HepG2 (cell line): Measurements from ENCODE around the gene MTFP1. TPM values are rescaled to one million over a fixed set of nuclear protein-coding genes. Genes with fewer than 3 reads are reported as not detected.

ENCODE experiments used
- ATF7-NPFF ChIP-seq: sonication (generic); formaldehyde crosslinking; IDR thresholded peaks from 2 replicates; pipeline ENCODE4 v1.8.1; 2023; ENCODE audit warnings: mild to moderate bottlenecking, low read depth, missing genetic modification reagents, moderate library complexity
- HOXA3 ChIP-seq: sonication (generic); formaldehyde crosslinking; IDR thresholded peaks from 2 replicates; pipeline ENCODE4 v1.5.0; 2020; ENCODE audit warnings: missing genetic modification reagents
- MAFG ChIP-seq: sonication (generic); formaldehyde crosslinking; IDR thresholded peaks from 2 replicates; pipeline ENCODE4 v1.5.1; 2020; ENCODE audit warnings: mild to moderate bottlenecking, missing genetic modification reagents
- NBN ChIP-seq: fragments of 450-650 bp; conservative IDR thresholded peaks from 2 replicates; pipeline ENCODE4 v1.6.1; 2017
- PRPF4 ChIP-seq: fragments of 200-400 bp; formaldehyde crosslinking; IDR thresholded peaks from 2 replicates; pipeline ENCODE4 v1.6.1; 2016; ENCODE audit warnings: low read length, low read depth; ENCODE audit not compliant: poor library complexity, severe bottlenecking
- REXO4 ChIP-seq: sonication (generic); formaldehyde crosslinking; IDR thresholded peaks from 2 replicates; pipeline ENCODE4 v1.8.0; 2022; ENCODE audit warnings: missing genetic modification reagents, mild to moderate bottlenecking, borderline replicate concordance
- RXRB ChIP-seq: IDR thresholded peaks from 2 replicates; pipeline ENCODE4 v1.6.1; 2016; ENCODE audit warnings: borderline replicate concordance, missing genetic modification reagents, missing compliant biosample characterization
- SATB2 ChIP-seq: sonication (generic); formaldehyde crosslinking; IDR thresholded peaks from 2 replicates; pipeline ENCODE4 v1.5.0; 2020; ENCODE audit warnings: missing genetic modification reagents
- SIN3B ChIP-seq: fragments of 150-350 bp; IDR thresholded peaks from 2 replicates; pipeline ENCODE4 v1.6.1; 2014; ENCODE audit warnings: low read length
- SMYD3 ChIP-seq: sonication (generic); formaldehyde crosslinking; IDR thresholded peaks from 2 replicates; pipeline ENCODE4 v1.8.1; 2023; ENCODE audit warnings: mild to moderate bottlenecking, missing genetic modification reagents
- ZKSCAN8 ChIP-seq: IDR thresholded peaks from 2 replicates; pipeline ENCODE4 v1.6.1; 2016; ENCODE audit warnings: borderline replicate concordance, missing genetic modification reagents, missing compliant biosample characterization
- ZNF160 ChIP-seq: sonication (generic); formaldehyde crosslinking; IDR thresholded peaks from 2 replicates; pipeline ENCODE4 v1.8.0; 2022; ENCODE audit warnings: mild to moderate bottlenecking, inconsistent platforms, missing genetic modification reagents
- ZNF275 ChIP-seq: sonication (generic); formaldehyde crosslinking; IDR thresholded peaks from 2 replicates; pipeline ENCODE4 v1.8.0; 2022; ENCODE audit warnings: missing genetic modification reagents, mild to moderate bottlenecking, inconsistent platforms, borderline replicate concordance
- ZNF503 ChIP-seq: sonication (generic); formaldehyde crosslinking; IDR thresholded peaks from 2 replicates; pipeline ENCODE4 v1.4.0; 2020; ENCODE audit warnings: missing genetic modification reagents
- polyA plus RNA-seq, 8 experiments: library from polyadenylated mRNA; depleted of rRNA in 3 of 8; stranded (reverse) in 7 of 8; unstranded in 1 of 8; fragments of >200 nt; fragmentation: Illumina TruSeq in 4 of 8; extraction: Trizol in 4 of 8; gene quantifications; 2 replicates each; pipeline versions ENCODE4 v1.2.1 to v1.2.3, GENCODE V29; 2011 to 2016; ENCODE audit warnings: low read depth in 4 of 8, missing spikeins in 1 of 8, mixed read lengths in 1 of 8; ENCODE audit not compliant: insufficient read depth in 1 of 8
- total RNA-seq, 5 experiments: library from RNA; depleted of rRNA; stranded (reverse); fragments of >200 nt; fragmentation: Illumina TruSeq; extraction: Trizol; gene quantifications; 2 replicates each; pipeline ENCODE4 v1.2.3, GENCODE V29; 2016; ENCODE audit warnings: low read depth in 1 of 5
- TF ChIP-seq, protein P1 (sequence below): sonication (generic); formaldehyde crosslinking; IDR thresholded peaks from 2 replicates; pipeline ENCODE4 v1.5.0; 2020; ENCODE audit warnings: mild to moderate bottlenecking, missing genetic modification reagents
- TF ChIP-seq, protein P2 (sequence below): sonication (generic); formaldehyde crosslinking; IDR thresholded peaks from 2 replicates; pipeline ENCODE4; 2020; ENCODE audit warnings: missing genetic modification reagents, mild to moderate bottlenecking, borderline replicate concordance
- TF ChIP-seq, protein P3 (sequence below): sonication (generic); formaldehyde crosslinking; IDR thresholded peaks from 2 replicates; pipeline ENCODE4 v1.5.1; 2020; ENCODE audit warnings: missing genetic modification reagents, mild to moderate bottlenecking, borderline replicate concordance

MTFP1 gene
- total and polyA plus RNA-seq, 2 of the 13 experiments (the other 11 are each of a cell fraction or from before 2014, with no cell fraction given), result 29.5 to 45.6 TPM

DNA sequence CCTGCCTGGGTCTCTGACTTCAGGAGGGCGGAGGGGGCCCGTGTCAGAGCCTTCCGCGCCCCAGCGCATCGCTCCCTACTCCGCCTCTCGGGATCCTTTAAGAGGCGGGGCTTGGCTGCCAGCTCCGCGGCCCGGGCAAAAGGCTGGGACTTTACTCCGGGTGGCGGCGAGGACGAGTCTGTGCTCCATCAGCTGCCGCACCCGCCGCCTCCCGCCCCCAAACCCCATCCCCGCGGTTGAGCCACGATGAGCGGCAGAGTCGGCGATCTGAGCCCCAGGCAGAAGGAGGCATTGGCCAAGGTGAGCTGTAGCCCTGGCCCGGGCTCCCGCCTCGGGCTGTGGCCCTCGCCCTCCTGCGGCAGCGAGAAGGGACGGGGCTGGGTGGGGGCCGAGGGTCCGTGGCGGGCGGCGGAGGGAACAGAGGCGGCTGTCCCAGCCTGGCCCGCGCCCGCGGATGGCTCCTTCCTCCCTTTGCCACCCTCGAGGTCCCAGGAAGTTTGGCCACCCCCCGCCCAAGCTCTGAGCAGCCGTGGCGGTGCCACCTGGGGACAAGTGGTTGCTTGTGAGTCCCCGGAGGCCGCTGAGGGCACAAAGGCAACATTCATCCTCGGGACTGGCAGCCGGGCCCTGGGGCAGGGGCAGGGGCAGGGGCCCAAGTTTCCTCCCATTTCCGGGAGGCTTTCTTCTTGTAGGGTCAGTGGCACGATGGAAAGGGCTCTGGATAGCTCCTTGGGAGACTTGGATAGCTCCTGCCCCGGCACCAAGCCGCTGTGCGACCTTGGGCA is 28.5 kb upstream of the MTFP1 start, which contains the start of gene SEC14L2 (continued):
- TF ChIP-seq, protein P1, sequence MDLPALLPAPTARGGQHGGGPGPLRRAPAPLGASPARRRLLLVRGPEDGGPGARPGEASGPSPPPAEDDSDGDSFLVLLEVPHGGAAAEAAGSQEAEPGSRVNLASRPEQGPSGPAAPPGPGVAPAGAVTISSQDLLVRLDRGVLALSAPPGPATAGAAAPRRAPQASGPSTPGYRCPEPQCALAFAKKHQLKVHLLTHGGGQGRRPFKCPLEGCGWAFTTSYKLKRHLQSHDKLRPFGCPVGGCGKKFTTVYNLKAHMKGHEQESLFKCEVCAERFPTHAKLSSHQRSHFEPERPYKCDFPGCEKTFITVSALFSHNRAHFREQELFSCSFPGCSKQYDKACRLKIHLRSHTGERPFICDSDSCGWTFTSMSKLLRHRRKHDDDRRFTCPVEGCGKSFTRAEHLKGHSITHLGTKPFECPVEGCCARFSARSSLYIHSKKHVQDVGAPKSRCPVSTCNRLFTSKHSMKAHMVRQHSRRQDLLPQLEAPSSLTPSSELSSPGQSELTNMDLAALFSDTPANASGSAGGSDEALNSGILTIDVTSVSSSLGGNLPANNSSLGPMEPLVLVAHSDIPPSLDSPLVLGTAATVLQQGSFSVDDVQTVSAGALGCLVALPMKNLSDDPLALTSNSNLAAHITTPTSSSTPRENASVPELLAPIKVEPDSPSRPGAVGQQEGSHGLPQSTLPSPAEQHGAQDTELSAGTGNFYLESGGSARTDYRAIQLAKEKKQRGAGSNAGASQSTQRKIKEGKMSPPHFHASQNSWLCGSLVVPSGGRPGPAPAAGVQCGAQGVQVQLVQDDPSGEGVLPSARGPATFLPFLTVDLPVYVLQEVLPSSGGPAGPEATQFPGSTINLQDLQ (CRISPR knock-in tag), result no peak
- no peak for TF ChIP-seq SIN3B
- TF ChIP-seq, protein P2, sequence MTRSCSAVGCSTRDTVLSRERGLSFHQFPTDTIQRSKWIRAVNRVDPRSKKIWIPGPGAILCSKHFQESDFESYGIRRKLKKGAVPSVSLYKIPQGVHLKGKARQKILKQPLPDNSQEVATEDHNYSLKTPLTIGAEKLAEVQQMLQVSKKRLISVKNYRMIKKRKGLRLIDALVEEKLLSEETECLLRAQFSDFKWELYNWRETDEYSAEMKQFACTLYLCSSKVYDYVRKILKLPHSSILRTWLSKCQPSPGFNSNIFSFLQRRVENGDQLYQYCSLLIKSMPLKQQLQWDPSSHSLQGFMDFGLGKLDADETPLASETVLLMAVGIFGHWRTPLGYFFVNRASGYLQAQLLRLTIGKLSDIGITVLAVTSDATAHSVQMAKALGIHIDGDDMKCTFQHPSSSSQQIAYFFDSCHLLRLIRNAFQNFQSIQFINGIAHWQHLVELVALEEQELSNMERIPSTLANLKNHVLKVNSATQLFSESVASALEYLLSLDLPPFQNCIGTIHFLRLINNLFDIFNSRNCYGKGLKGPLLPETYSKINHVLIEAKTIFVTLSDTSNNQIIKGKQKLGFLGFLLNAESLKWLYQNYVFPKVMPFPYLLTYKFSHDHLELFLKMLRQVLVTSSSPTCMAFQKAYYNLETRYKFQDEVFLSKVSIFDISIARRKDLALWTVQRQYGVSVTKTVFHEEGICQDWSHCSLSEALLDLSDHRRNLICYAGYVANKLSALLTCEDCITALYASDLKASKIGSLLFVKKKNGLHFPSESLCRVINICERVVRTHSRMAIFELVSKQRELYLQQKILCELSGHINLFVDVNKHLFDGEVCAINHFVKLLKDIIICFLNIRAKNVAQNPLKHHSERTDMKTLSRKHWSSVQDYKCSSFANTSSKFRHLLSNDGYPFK (CRISPR knock-in tag), result no peak
- TF ChIP-seq REXO4, result no peak
- TF ChIP-seq ZKSCAN8 (CRISPR knock-in tag), result no peak
- no peak for TF ChIP-seq MAFG (CRISPR knock-in tag)
- TF ChIP-seq ZNF275 (CRISPR knock-in tag), result no peak
- no peak for TF ChIP-seq SMYD3 (CRISPR knock-in tag)
- TF ChIP-seq NBN, result no peak
- no peak for TF ChIP-seq SATB2
- TF ChIP-seq, protein P3, sequence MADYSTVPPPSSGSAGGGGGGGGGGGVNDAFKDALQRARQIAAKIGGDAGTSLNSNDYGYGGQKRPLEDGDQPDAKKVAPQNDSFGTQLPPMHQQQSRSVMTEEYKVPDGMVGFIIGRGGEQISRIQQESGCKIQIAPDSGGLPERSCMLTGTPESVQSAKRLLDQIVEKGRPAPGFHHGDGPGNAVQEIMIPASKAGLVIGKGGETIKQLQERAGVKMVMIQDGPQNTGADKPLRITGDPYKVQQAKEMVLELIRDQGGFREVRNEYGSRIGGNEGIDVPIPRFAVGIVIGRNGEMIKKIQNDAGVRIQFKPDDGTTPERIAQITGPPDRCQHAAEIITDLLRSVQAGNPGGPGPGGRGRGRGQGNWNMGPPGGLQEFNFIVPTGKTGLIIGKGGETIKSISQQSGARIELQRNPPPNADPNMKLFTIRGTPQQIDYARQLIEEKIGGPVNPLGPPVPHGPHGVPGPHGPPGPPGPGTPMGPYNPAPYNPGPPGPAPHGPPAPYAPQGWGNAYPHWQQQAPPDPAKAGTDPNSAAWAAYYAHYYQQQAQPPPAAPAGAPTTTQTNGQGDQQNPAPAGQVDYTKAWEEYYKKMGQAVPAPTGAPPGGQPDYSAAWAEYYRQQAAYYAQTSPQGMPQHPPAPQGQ (CRISPR knock-in tag), result no peak
- TF ChIP-seq ZNF503 (CRISPR knock-in tag), result no peak
- no peak for TF ChIP-seq RXRB
- TF ChIP-seq HOXA3 (CRISPR knock-in tag), result 0 out of 2 replicates have a peak, but pooled peaks have one; percentile 11
- TF ChIP-seq PRPF4, result no peak
- TF ChIP-seq ATF7-NPFF, result no peak
- TF ChIP-seq ZNF160 (CRISPR knock-in tag), result no peak
